ENCODE measurements around the gene ERBB2. TPM values are rescaled to one million over a fixed set of nuclear protein-coding genes. Genes with fewer than 3 reads are reported as not detected.
A peak's percentile ranks its signal among the peaks of the same experiment; 100 is the strongest.
"Not testable (repeated sequence)": the region's sequence is repeated elsewhere in the genome, so short reads cannot be mapped to it uniquely, and the experiment has no call there.

The ERBB2 gene
- total RNA-seq, 1 donor from 2014 or later, result 66.2 TPM

DNA sequence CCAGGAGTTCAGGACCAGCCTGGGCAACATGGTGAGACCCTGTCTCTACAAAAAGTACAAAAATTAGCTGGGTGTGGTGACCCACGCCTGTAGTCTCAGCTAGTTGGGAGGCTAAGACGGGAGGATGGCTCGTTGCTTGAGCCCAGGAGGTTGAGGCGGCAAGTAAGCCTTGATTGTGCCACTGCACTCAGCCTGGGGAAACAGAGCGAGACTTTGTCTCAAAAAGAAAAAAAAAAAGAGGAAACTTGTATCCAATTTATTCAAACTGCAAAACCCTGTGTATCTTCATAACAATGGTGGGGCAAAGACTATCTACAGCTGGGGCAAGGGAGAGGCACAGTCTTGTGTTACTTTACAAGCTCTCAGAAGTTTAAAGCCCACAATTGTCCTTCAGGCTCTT lies 59.3 kb downstream of the ERBB2 start:
- H3K27me3 Mint-ChIP-seq (ENCODE audit: unreplicated experiment), result peaks cover 48% of the 10 kb centered on the region
- no peak for DNase-seq (ENCODE audit: extremely low spot score, unreplicated experiment)
- TF ChIP-seq, protein P1, sequence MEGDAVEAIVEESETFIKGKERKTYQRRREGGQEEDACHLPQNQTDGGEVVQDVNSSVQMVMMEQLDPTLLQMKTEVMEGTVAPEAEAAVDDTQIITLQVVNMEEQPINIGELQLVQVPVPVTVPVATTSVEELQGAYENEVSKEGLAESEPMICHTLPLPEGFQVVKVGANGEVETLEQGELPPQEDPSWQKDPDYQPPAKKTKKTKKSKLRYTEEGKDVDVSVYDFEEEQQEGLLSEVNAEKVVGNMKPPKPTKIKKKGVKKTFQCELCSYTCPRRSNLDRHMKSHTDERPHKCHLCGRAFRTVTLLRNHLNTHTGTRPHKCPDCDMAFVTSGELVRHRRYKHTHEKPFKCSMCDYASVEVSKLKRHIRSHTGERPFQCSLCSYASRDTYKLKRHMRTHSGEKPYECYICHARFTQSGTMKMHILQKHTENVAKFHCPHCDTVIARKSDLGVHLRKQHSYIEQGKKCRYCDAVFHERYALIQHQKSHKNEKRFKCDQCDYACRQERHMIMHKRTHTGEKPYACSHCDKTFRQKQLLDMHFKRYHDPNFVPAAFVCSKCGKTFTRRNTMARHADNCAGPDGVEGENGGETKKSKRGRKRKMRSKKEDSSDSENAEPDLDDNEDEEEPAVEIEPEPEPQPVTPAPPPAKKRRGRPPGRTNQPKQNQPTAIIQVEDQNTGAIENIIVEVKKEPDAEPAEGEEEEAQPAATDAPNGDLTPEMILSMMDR (IDR thresholded peaks at IDR 0.05), result no peak

DNA sequence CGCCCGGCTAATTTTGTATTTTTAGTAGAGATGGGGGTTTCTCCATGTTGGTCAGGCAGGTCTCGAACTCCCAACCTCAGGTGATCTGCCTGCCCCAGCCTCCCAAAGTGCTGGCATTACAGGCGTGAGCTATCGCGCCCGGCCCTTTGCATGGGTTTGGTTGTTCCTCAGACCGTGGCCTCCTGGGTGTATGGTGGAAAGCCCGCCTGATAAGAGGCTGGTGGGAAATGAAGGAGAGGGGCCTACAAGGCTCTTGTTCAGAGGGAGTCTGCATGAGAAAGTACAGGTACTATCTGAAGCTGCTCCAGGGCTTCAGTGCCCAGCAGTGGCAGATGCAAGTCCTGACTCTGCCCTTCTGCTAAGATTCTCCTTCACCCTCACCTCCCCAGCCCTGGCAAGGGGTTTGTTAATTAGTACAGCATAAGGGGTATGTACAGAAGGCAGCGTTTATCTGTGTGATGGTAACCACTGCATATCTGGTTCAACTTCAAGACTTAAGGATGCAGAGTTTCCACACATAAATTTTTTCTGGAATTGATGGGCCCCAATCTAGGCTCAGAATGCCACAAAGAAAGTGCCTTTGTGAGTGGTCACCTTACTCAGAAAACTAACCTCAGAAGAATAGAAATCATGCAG lies 62.1 kb downstream of the ERBB2 start:
- Mint-ChIP-seq H3K36me3 (ENCODE audit: unreplicated experiment) (no peaks in the 10 kb centered on the region), H3K9me3 (ENCODE audit: unreplicated experiment) (no peaks in the 10 kb centered on the region), H3K4me1 (ENCODE audit: unreplicated experiment) (peaks cover 8% of the 10 kb centered on the region), H3K4me3 (ENCODE audit: unreplicated experiment) (no peak overlapping the region), H3K27me3 (ENCODE audit: unreplicated experiment) (peaks cover 67% of the 10 kb centered on the region), H3K27ac (ENCODE audit: unreplicated experiment) (no peak overlapping the region)
- peak; percentile 69 for DNase-seq (ENCODE audit: extremely low spot score, unreplicated experiment)
- TF ChIP-seq, protein P1 (IDR thresholded peaks at IDR 0.05), result no peak

More for the DNA sequence above, 59.3 kb downstream of the ERBB2 start:
- Mint-ChIP-seq H3K27ac (ENCODE audit: unreplicated experiment) (no peak overlapping the region), H3K4me1 (ENCODE audit: unreplicated experiment) (peaks cover 8% of the 10 kb centered on the region), H3K9me3 (ENCODE audit: unreplicated experiment) (no peaks in the 10 kb centered on the region), H3K36me3 (ENCODE audit: unreplicated experiment) (no peaks in the 10 kb centered on the region), H3K4me3 (ENCODE audit: unreplicated experiment) (no peak overlapping the region)

DNA sequence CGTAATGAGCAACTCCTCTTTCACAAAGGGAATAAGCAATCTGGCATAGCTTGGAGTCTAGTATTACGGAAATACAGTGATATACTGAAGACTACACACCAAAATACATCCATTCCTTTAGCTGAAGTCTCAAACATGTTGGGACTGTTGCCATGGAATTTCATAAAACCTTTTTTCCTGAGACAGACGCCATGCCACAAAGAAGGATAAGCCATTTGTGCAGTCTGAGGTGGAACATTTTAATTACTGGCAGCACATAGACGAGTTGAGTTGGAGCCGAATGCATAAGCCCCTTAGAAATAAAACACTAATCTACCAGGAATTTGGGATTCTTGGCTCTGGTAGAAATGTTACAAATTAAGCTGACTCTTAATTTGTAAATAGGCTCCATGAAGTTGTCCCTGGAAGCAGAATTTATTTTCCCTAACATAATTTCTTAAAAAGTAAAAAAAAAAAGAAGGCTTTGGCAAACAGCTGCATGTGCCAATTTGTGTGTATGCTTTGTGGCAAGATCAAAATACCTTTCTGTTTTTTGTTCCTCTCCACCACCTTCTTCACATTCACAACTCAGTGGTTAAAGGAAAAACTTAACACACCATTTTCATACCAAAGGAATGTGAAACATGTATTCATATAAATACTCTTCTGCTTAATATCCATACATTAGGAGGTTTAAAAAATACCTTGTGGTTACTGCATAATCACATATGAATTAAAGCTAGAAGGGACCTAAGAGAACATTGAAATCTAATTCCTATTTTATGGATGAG lies 63.4 kb downstream of the ERBB2 start:
- Mint-ChIP-seq H3K36me3 (ENCODE audit: unreplicated experiment) (no peaks in the 10 kb centered on the region), H3K9me3 (ENCODE audit: unreplicated experiment) (no peaks in the 10 kb centered on the region), H3K27ac (ENCODE audit: unreplicated experiment) (no peak overlapping the region), H3K27me3 (ENCODE audit: unreplicated experiment) (peaks cover 66% of the 10 kb centered on the region), H3K4me3 (ENCODE audit: unreplicated experiment) (no peak overlapping the region), H3K4me1 (ENCODE audit: unreplicated experiment) (peaks cover 8% of the 10 kb centered on the region)
- no peak for DNase-seq (ENCODE audit: extremely low spot score, unreplicated experiment)
- TF ChIP-seq, protein P1 (IDR thresholded peaks at IDR 0.05), result no peak

DNA sequence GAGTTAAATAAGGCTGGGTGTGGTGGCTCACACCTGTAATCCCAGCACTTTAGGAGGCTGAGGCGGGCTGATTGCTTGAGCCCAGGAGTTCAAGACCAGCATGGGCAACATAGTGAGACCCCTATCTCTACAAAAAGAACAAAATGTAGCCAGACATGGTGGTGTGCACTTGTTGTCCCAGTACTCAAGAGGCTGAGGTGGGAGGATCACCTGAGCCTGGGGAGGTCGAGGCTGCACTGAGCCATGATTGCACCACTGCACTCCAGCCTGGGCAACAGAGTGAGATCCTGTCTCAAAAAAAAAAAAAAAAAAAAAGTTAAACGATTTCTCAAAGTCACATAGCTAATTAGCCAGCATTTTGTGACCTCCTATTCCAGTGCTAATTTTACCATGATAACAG lies 64.3 kb downstream of the ERBB2 start:
- not testable (repeated sequence) for H3K27ac Mint-ChIP-seq (ENCODE audit: unreplicated experiment); H3K4me1 Mint-ChIP-seq (ENCODE audit: unreplicated experiment); DNase-seq (ENCODE audit: extremely low spot score, unreplicated experiment); H3K4me3 Mint-ChIP-seq (ENCODE audit: unreplicated experiment); H3K9me3 Mint-ChIP-seq (ENCODE audit: unreplicated experiment); H3K36me3 Mint-ChIP-seq (ENCODE audit: unreplicated experiment)
- peaks cover 65% of the 10 kb centered on the region for H3K27me3 Mint-ChIP-seq (ENCODE audit: unreplicated experiment)

DNA sequence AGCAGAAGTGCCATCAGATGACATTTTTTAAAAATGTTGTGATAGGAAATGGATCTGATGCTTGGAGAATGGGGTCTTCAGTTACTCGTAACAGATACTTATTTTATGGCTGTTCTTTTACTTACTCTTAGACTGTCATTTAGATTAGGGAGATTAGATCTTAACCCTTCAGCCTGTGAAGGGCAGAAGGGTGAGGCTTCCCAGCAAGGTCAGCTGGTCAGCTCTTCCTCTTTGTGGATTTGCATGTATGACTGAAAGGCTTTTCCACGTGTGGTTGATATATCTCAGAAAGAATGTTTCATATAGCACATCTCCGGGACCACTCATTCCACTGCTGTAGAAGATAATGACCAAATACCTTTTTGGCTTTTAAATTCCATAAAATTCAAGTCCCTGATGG lies 65.3 kb downstream of the ERBB2 start:
- H3K4me3 Mint-ChIP-seq (ENCODE audit: unreplicated experiment), result no peak overlapping the region
- no peak overlapping the region for H3K27ac Mint-ChIP-seq (ENCODE audit: unreplicated experiment)
- TF ChIP-seq, protein P1 (IDR thresholded peaks at IDR 0.05), result no peak

More for the DNA sequence above, 65.3 kb downstream of the ERBB2 start:
- H3K27me3 Mint-ChIP-seq (ENCODE audit: unreplicated experiment), result peaks cover 66% of the 10 kb centered on the region
- DNase-seq (ENCODE audit: extremely low spot score, unreplicated experiment), result no peak
- no peaks in the 10 kb centered on the region for H3K9me3 Mint-ChIP-seq (ENCODE audit: unreplicated experiment)
- no peaks in the 10 kb centered on the region for H3K36me3 Mint-ChIP-seq (ENCODE audit: unreplicated experiment)
- peaks cover 8% of the 10 kb centered on the region for H3K4me1 Mint-ChIP-seq (ENCODE audit: unreplicated experiment)
